ENCODE data around the gene LHFPL6. TPM values are rescaled to one million over a fixed set of nuclear protein-coding genes. Genes with fewer than 3 reads are reported as not detected.

Gene LHFPL6
- total and polyA plus RNA-seq, 2 experiments from 2014 or later = 91.2 to 111 TPM

GRCh38 chr13:39521701-39522100, 81.3 kb downstream of the LHFPL6 start:
- TF ChIP-seq EZH2phosphoT487 (IDR thresholded peaks at IDR 0.05; ENCODE audit: insufficient read depth, low read depth) (no peak), EZH2 (IDR thresholded peaks at IDR 0.05; ENCODE audit: insufficient read depth, poor library complexity, severe bottlenecking) (no peak)
- 41 to 44% methylated on average over 4 of the region's 4 CpGs for WGBS, 2 experiments (ENCODE audit: low coverage in 1 of 2, low lambda C conversion rate in 2 of 2, missing lambda C conversion rate in 2 of 2)
- no peaks in the 10 kb centered on the region for H3K36me3 ChIP-seq (ENCODE audit: low read depth)
- no peaks in the 10 kb centered on the region for H4K20me1 ChIP-seq (ENCODE audit: insufficient read depth)
- H3K4me2 ChIP-seq (ENCODE audit: unreplicated experiment) = no peak overlapping the region
- no peak overlapping the region for H3K27ac ChIP-seq
- no peak overlapping the region for H3K4me3 ChIP-seq
- H3K79me2 ChIP-seq (ENCODE audit: insufficient read depth) = peaks cover 85% of the 10 kb centered on the region
- no peaks in the 10 kb centered on the region for H3K9me2 ChIP-seq (ENCODE audit: insufficient read depth)
- in situ Hi-C loops (cut with MboI) = no loop called here
- no peak for DNase-seq
- peaks cover 9% of the 10 kb centered on the region for H3K4me1 ChIP-seq (ENCODE audit: insufficient read depth)
- H3K9me3 ChIP-seq (ENCODE audit: low read depth) = no peaks in the 10 kb centered on the region
- H3K9ac ChIP-seq = no peak overlapping the region
- H3F3A ChIP-seq (ENCODE audit: insufficient read depth) = peaks cover 10% of the 10 kb centered on the region
- H3K27me3 ChIP-seq (replicated peaks; ENCODE audit: insufficient read depth) = no peaks in the 10 kb centered on the region
- no peak overlapping the region for H2AFZ ChIP-seq

DNA sequence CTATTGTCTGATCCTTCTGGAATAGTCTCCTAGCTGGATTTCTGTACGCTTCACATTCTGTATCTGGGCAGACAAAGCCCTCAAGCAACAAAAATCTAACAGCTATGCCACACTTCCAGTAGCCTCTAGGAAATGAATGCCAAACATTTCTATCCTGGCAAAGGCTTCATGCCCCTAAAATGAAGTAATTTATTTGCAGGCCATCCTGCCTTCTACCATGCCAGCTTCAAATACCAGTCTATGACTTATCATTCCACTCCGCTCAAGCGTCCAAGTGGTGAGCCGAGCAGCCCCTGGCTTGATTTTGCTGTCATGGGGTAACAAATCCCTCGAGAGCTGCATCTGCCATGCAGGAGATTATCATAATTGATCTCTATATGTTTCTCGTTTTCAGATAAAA, 86.9 kb downstream of the LHFPL6 start:
- DNase-seq = peak; percentile 78
- Histone ChIP-seq H3K4me1 (ENCODE audit: insufficient read depth) (peaks cover 20% of the 10 kb centered on the region), H3K4me3 (peak overlapping the region; percentile 42), H3K36me3 (ENCODE audit: low read depth) (no peaks in the 10 kb centered on the region), H3K9me3 (ENCODE audit: low read depth) (no peaks in the 10 kb centered on the region), H3K79me2 (ENCODE audit: insufficient read depth) (peaks cover 71% of the 10 kb centered on the region), H3K27me3 (replicated peaks; ENCODE audit: insufficient read depth) (no peaks in the 10 kb centered on the region), H4K20me1 (ENCODE audit: insufficient read depth) (no peaks in the 10 kb centered on the region), H3K9me2 (ENCODE audit: insufficient read depth) (no peaks in the 10 kb centered on the region), H3K27ac (peak overlapping the region; percentile 36), H3K4me2 (ENCODE audit: unreplicated experiment) (peak overlapping the region; percentile 64), H3F3A (ENCODE audit: insufficient read depth) (peaks cover 8% of the 10 kb centered on the region; the same call in 1 of the 2 replicates), H3K9ac (peak overlapping the region; percentile 11; the same call in 1 of the 2 replicates), H2AFZ (peak overlapping the region; percentile 10; the same call in 1 of the 2 replicates)
- no peak for TF ChIP-seq EZH2 (IDR thresholded peaks at IDR 0.05; ENCODE audit: insufficient read depth, poor library complexity, severe bottlenecking)
- TF ChIP-seq EZH2phosphoT487 (IDR thresholded peaks at IDR 0.05; ENCODE audit: insufficient read depth, low read depth) = no peak
- 8 to 20% methylated on average over 6 of the region's 6 CpGs for WGBS, 2 experiments (ENCODE audit: low coverage in 1 of 2, low lambda C conversion rate in 2 of 2, missing lambda C conversion rate in 2 of 2)
- in situ Hi-C loops (cut with MboI) = no loop called here

DNA sequence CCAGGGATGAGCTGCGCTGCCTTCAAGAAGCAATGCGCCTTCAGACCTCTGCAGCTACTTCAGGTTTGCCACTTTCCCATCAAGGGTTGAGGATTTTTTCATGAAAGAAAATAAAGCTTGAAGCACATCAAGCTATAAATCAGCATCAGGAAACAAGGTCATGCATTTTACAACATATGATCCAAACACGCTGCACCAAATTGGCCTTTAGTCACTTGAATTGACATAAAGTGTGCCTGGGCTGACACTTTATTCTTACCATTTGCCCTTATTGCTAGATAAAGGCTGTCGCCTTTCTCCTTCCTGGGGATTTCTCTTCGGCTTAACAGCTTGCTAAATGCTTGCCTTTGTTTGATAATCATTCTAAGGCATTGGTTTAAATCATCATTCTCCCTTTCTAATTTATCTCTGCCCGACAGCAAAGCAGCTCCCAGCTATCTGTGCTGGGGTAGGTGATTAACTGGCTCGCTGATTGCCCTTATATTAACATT, 87.7 kb downstream of the LHFPL6 start:
- no peak overlapping the region for H2AFZ ChIP-seq
- no peaks in the 10 kb centered on the region for H3K36me3 ChIP-seq (ENCODE audit: low read depth)
- H3K27me3 ChIP-seq (replicated peaks; ENCODE audit: insufficient read depth) = no peaks in the 10 kb centered on the region
- H3K9me3 ChIP-seq (ENCODE audit: low read depth) = no peaks in the 10 kb centered on the region
- H3K9me2 ChIP-seq (ENCODE audit: insufficient read depth) = no peaks in the 10 kb centered on the region
- peaks cover 8% of the 10 kb centered on the region; the same call in 1 of the 2 replicates for H3F3A ChIP-seq (ENCODE audit: insufficient read depth)
- peak overlapping the region; percentile 42; the same call in 1 of the 2 replicates for H3K4me3 ChIP-seq
- no peak for DNase-seq
- peak overlapping the region; percentile 64 for H3K4me2 ChIP-seq (ENCODE audit: unreplicated experiment)
- in situ Hi-C loops (cut with MboI) = no loop called here
- peaks cover 72% of the 10 kb centered on the region for H3K79me2 ChIP-seq (ENCODE audit: insufficient read depth)
- no peak for TF ChIP-seq EZH2 (IDR thresholded peaks at IDR 0.05; ENCODE audit: insufficient read depth, poor library complexity, severe bottlenecking)
- TF ChIP-seq EZH2phosphoT487 (IDR thresholded peaks at IDR 0.05; ENCODE audit: insufficient read depth, low read depth) = no peak
- WGBS, 2 experiments (ENCODE audit: low coverage in 1 of 2, low lambda C conversion rate in 2 of 2, missing lambda C conversion rate in 2 of 2) = 98 to 99% methylated on average over 7 of the region's 7 CpGs
- no peaks in the 10 kb centered on the region for H4K20me1 ChIP-seq (ENCODE audit: insufficient read depth)
- H3K4me1 ChIP-seq (ENCODE audit: insufficient read depth) = peaks cover 20% of the 10 kb centered on the region
- no peak overlapping the region for H3K27ac ChIP-seq
- H3K9ac ChIP-seq = no peak overlapping the region

DNA sequence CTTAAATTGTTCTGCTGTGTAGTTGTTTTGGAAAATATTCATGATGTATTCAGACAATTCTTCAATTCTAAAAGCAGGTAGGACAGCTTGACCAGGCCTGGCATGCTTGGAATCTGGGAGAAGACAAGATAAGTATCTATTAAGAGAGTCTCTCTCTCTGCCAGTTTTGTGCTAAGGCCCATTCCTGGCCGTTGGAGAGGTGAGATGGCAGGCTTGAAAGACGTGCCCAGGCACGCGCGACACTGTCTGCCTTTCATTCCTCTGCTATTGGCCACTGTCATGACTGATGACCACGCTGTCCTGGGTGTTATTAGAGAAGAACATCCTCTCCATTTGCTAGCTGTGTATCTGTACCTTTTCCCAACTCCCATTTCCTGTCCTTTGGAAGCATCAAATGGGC, 90.3 kb downstream of the LHFPL6 start:
- no peaks in the 10 kb centered on the region for H3K36me3 ChIP-seq (ENCODE audit: low read depth)
- no peaks in the 10 kb centered on the region for H3K9me2 ChIP-seq (ENCODE audit: insufficient read depth)
- H4K20me1 ChIP-seq (ENCODE audit: insufficient read depth) = no peaks in the 10 kb centered on the region
- no peak overlapping the region for H3K9ac ChIP-seq
- peaks cover 79% of the 10 kb centered on the region for H3K79me2 ChIP-seq (ENCODE audit: insufficient read depth)
- 98% methylated on average over 6 of the region's 6 CpGs for WGBS, 2 experiments (ENCODE audit: low coverage in 1 of 2, low lambda C conversion rate in 2 of 2, missing lambda C conversion rate in 2 of 2)
- no peak overlapping the region for H3K4me3 ChIP-seq
- no peak overlapping the region for H3K27ac ChIP-seq
- no peaks in the 10 kb centered on the region for H3K27me3 ChIP-seq (replicated peaks; ENCODE audit: insufficient read depth)
- in situ Hi-C loops (cut with MboI) = no loop called here
- no peak overlapping the region for H2AFZ ChIP-seq
- no peak overlapping the region for H3K4me2 ChIP-seq (ENCODE audit: unreplicated experiment)
- H3K9me3 ChIP-seq (ENCODE audit: low read depth) = no peaks in the 10 kb centered on the region
- TF ChIP-seq EZH2phosphoT487 (IDR thresholded peaks at IDR 0.05; ENCODE audit: insufficient read depth, low read depth) = no peak
- TF ChIP-seq EZH2 (IDR thresholded peaks at IDR 0.05; ENCODE audit: insufficient read depth, poor library complexity, severe bottlenecking) = no peak
- no peak for DNase-seq
- H3F3A ChIP-seq (ENCODE audit: insufficient read depth) = peaks cover 8% of the 10 kb centered on the region; the same call in 1 of the 2 replicates
- H3K4me1 ChIP-seq (ENCODE audit: insufficient read depth) = peaks cover 20% of the 10 kb centered on the region

All from GM23248 (cell line).